NCI-H524 (cell line): ENCODE data around the gene URAD.
"Not testable (repeated sequence)": the region's sequence is repeated elsewhere in the genome, so short reads cannot be mapped to it uniquely, and the experiment has no call there.

Experiments used
- DNase-seq, 2 experiments: peaks; one replicate each; lab custom pipeline; 2025; lab: John Stamatoyannopoulos, UW

The URAD gene

GRCh38 chr13:27988520-27988919 lies at the start of gene URAD:
Gene URAD (minus strand): TSS chr13:27988693. CDS start chr13:27988637, 56 bp downstream.
- no peak for DNase-seq

- DNase-seq, result no peak
These were observed 48.9 kb upstream of the URAD start for GRCh38 chr13:28037399-28037798.

GRCh38 chr13:28035146-28035782 lies 46.8 kb upstream of the URAD start:
- DNase-seq, result no peak

- DNase-seq, result no peak
These were observed 45.6 kb upstream of the URAD start for GRCh38 chr13:28033894-28034655.

- DNase-seq, result not testable (repeated sequence)
These were observed 43.9 kb upstream of the URAD start for GRCh38 chr13:28032438-28032837.

- no peak for DNase-seq
These were observed 43.4 kb upstream of the URAD start for GRCh38 chr13:28031896-28032288.

GRCh38 chr13:28031220-28031895 lies 42.9 kb upstream of the URAD start:
- DNase-seq, result no peak

- no peak for DNase-seq
These were observed 39.3 kb upstream of the URAD start for GRCh38 chr13:28027607-28028364.

GRCh38 chr13:28027071-28027470 lies 38.6 kb upstream of the URAD start:
- no peak for DNase-seq

- no peak for DNase-seq
These were observed 38.0 kb upstream of the URAD start for GRCh38 chr13:28026508-28026907.

- no peak for DNase-seq
These were observed 34.5 kb upstream of the URAD start for GRCh38 chr13:28022848-28023518.

- no peak for DNase-seq
These were observed 25.8 kb upstream of the URAD start for GRCh38 chr13:28014301-28014700.

GRCh38 chr13:28013482-28013881 lies 25.0 kb upstream of the URAD start:
- DNase-seq, result no peak

- DNase-seq, result no peak
These were observed 24.4 kb upstream of the URAD start for GRCh38 chr13:28012896-28013295.

GRCh38 chr13:28012383-28012782 lies 23.9 kb upstream of the URAD start:
- no peak for DNase-seq

GRCh38 chr13:28010046-28010445 lies 21.6 kb upstream of the URAD start:
- no peak for DNase-seq

- not testable (repeated sequence) for DNase-seq
These were observed 16.5 kb upstream of the URAD start for GRCh38 chr13:28005016-28005415.

- DNase-seq, result no peak
These were observed 14.6 kb upstream of the URAD start for GRCh38 chr13:28002886-28003698.

- peak; percentile 83 to 92 for DNase-seq
These were observed 13.5 kb upstream of the URAD start for GRCh38 chr13:28001837-28002473.

- DNase-seq, result no peak
These were observed 12.6 kb upstream of the URAD start for GRCh38 chr13:28001049-28001448.
